MM.1S (cell line): ENCODE results near the gene ZNF335.

Experiments used
- DNase-seq: peaks from one replicate; pipeline ENCODE4 v3.0.0-alpha.2; 2015
- H2AFZ ChIP-seq: fragments of 300-600 bp; sonication (generic); 2 replicates; pipeline ENCODE4 v1.6.0; 2016; ENCODE audit warnings: antibody characterized with exemption, low read length
- H3F3A ChIP-seq: fragments of 300-600 bp; sonication (generic); 2 replicates; pipeline ENCODE4 v1.6.1; 2016; ENCODE audit warnings: mild to moderate bottlenecking, antibody characterized with exemption, low read length, moderate library complexity, mixed read lengths; ENCODE audit not compliant: insufficient read depth
- H3K27ac ChIP-seq: fragments of 300-600 bp; sonication (generic); 2 replicates; pipeline ENCODE4 v1.5.1; 2016; ENCODE audit warnings: mild to moderate bottlenecking, low read length
- H3K27me3 ChIP-seq: fragments of 300-600 bp; sonication (generic); replicated peaks from 2 replicates; pipeline ENCODE4 v1.6.0; 2016; ENCODE audit warnings: low read length; ENCODE audit not compliant: insufficient read depth
- H3K36me3 ChIP-seq: fragments of 300-600 bp; sonication (generic); replicated peaks from 2 replicates; pipeline ENCODE4 v1.6.1; 2016; ENCODE audit warnings: mild to moderate bottlenecking, low read length, mixed read lengths; ENCODE audit not compliant: insufficient read depth
- H3K4me1 ChIP-seq: fragments of 300-600 bp; sonication (generic); 2 replicates; pipeline ENCODE4 v1.6.1; 2016; ENCODE audit warnings: low read length, mixed read lengths
- H3K4me2 ChIP-seq: fragments of 300-600 bp; sonication (generic); 2 replicates; pipeline ENCODE4 v1.6.0; 2016; ENCODE audit warnings: low read depth, low read length
- H3K4me3 ChIP-seq: fragments of 300-600 bp; sonication (generic); 2 replicates; pipeline ENCODE4 v1.5.1; 2016; ENCODE audit warnings: low read length, mixed read lengths
- H3K79me2 ChIP-seq: fragments of 300-600 bp; sonication (generic); 2 replicates; pipeline ENCODE4 v1.6.1; 2016; ENCODE audit warnings: mixed run types, low read length, mixed read lengths
- H3K9ac ChIP-seq: fragments of 300-600 bp; sonication (generic); 2 replicates; pipeline ENCODE4 v1.6.1; 2016; ENCODE audit warnings: low read length, mixed read lengths
- H3K9me2 ChIP-seq: fragments of 300-600 bp; sonication (generic); replicated peaks from 2 replicates; pipeline ENCODE4 v1.6.1; 2016; ENCODE audit warnings: mild to moderate bottlenecking, low read length, mixed read lengths; ENCODE audit not compliant: insufficient read depth
- H3K9me3 ChIP-seq: fragments of 300-600 bp; sonication (generic); replicated peaks from 2 replicates; pipeline ENCODE4 v1.6.1; 2016; ENCODE audit warnings: mild to moderate bottlenecking, low read length, mixed read lengths; ENCODE audit not compliant: insufficient read depth
- H4K20me1 ChIP-seq: fragments of 300-600 bp; sonication (generic); 2 replicates; pipeline ENCODE4 v1.6.1; 2016; ENCODE audit warnings: mild to moderate bottlenecking, low read length, moderate library complexity, mixed read lengths; ENCODE audit not compliant: insufficient read depth
- CTCF ChIP-seq: fragments of 300-600 bp; sonication (generic); IDR thresholded peaks from 2 replicates; pipeline ENCODE4 v1.5.1; 2016; ENCODE audit warnings: antibody characterized with exemption, low read length, mixed read lengths
- EZH2 ChIP-seq: fragments of 300-600 bp; sonication (generic); optimal IDR thresholded peaks from 2 replicates; pipeline ENCODE3; 2017; ENCODE audit warnings: low read depth, mild to moderate bottlenecking, antibody characterized with exemption, low read length, mixed read lengths
- EZH2phosphoT487 ChIP-seq: fragments of 300-600 bp; sonication (generic); IDR thresholded peaks from 2 replicates; pipeline ENCODE4 v1.6.1; 2018; ENCODE audit warnings: antibody characterized with exemption, low read length

The ZNF335 gene

GRCh38 chr20:45963059-45964005, 8.7 kb downstream of the ZNF335 start:
- H2AFZ ChIP-seq: no peak overlapping the region
- H3K27ac ChIP-seq: no peak overlapping the region
- H3K9ac ChIP-seq: no peak overlapping the region
- no peak overlapping the region for H3K4me2 ChIP-seq
- H3K79me2 ChIP-seq: peaks cover 6% of the 10 kb centered on the region
- DNase-seq: peak; percentile 40
- H3K9me2 ChIP-seq: no peaks in the 10 kb centered on the region
- no peaks in the 10 kb centered on the region for H4K20me1 ChIP-seq
- TF ChIP-seq EZH2phosphoT487 (no peak), CTCF (peak; percentile 31)
- no peaks in the 10 kb centered on the region for H3K27me3 ChIP-seq
- H3K36me3 ChIP-seq: peaks cover 3% of the 10 kb centered on the region
- H3K9me3 ChIP-seq: no peaks in the 10 kb centered on the region
- no peak overlapping the region for H3K4me3 ChIP-seq
- no peaks in the 10 kb centered on the region for H3F3A ChIP-seq
- no peaks in the 10 kb centered on the region for H3K4me1 ChIP-seq

- Histone ChIP-seq H3K36me3 (peaks cover 3% of the 10 kb centered on the region), H3K27ac (no peak overlapping the region), H3K9me3 (no peaks in the 10 kb centered on the region), H3K4me1 (no peaks in the 10 kb centered on the region), H3K9me2 (no peaks in the 10 kb centered on the region), H3F3A (no peaks in the 10 kb centered on the region), H2AFZ (no peak overlapping the region), H3K9ac (no peak overlapping the region), H3K27me3 (no peaks in the 10 kb centered on the region), H3K79me2 (no peaks in the 10 kb centered on the region), H3K4me3 (no peak overlapping the region), H3K4me2 (no peak overlapping the region), H4K20me1 (no peaks in the 10 kb centered on the region)
- TF ChIP-seq EZH2 (no peak), EZH2phosphoT487 (no peak), CTCF (no peak)
- no peak for DNase-seq
Observed at GRCh38 chr20:45962031-45962755, 9.8 kb downstream of the ZNF335 start.

- Histone ChIP-seq H4K20me1 (no peaks in the 10 kb centered on the region), H3F3A (no peaks in the 10 kb centered on the region), H3K27me3 (no peaks in the 10 kb centered on the region), H3K9me3 (no peaks in the 10 kb centered on the region), H3K9me2 (no peaks in the 10 kb centered on the region), H3K4me2 (no peak overlapping the region), H2AFZ (no peak overlapping the region), H3K79me2 (no peaks in the 10 kb centered on the region), H3K4me3 (no peak overlapping the region), H3K4me1 (no peaks in the 10 kb centered on the region), H3K9ac (no peak overlapping the region), H3K36me3 (peaks cover 3% of the 10 kb centered on the region; the same call in 1 of the 2 replicates), H3K27ac (no peak overlapping the region)
- no peak for DNase-seq
- no peak for TF ChIP-seq EZH2
- TF ChIP-seq EZH2phosphoT487: no peak
- TF ChIP-seq CTCF: no peak
Observed at GRCh38 chr20:45959956-45960630, 11.9 kb downstream of the ZNF335 start.
